Measurements from ENCODE around the gene HECTD4. TPM values are rescaled to one million over a fixed set of nuclear protein-coding genes. Genes with fewer than 3 reads are reported as not detected.
"Not testable (repeated sequence)": the region's sequence is repeated elsewhere in the genome, so short reads cannot be mapped to it uniquely, and the experiment has no call there.

HECTD4 gene
- total RNA-seq, 1 donor from 2014 or later, result 35.1 TPM

DNA sequence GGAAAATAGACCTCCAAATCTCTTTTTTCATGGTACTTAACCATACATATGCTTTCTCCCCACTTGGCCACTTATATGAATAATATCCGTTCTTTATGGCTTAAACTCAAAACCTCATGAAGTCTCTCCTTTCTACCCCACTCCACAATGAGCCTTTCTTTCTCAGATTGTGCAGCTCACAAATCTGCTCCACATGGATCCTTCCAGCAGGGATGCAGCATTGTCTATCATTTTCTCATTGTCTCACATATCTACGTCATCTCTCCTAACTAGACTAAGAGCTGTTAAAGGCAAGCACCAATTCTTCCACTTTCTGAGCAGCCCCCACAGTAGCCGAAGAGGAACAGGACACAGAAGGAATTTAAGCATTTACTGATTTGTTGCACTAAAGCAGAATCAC, 106.4 kb downstream of the HECTD4 start:
- no peak for DNase-seq (ENCODE audit: extremely low read depth, low read depth, low spot score)

DNA sequence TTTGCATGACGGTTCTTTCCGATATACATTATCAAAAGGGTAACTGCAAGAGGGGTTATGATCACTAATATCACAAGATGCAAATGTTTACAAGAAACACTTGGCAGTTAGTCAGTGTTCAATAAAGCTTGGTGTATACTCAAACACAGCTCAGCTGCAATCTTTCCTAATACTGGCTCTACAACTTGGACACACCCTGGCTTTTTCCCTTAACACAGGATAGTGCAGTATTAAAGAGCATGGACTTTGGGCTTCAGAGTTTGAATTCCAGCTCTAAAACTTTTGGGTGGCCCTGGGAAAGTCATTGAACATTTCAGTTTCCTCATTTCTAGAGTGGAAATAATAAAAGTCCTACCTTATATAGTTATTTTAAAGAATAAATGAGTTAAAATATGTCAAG, 107.0 kb downstream of the HECTD4 start:
- no peak for DNase-seq (ENCODE audit: extremely low read depth, low read depth, low spot score)

DNA sequence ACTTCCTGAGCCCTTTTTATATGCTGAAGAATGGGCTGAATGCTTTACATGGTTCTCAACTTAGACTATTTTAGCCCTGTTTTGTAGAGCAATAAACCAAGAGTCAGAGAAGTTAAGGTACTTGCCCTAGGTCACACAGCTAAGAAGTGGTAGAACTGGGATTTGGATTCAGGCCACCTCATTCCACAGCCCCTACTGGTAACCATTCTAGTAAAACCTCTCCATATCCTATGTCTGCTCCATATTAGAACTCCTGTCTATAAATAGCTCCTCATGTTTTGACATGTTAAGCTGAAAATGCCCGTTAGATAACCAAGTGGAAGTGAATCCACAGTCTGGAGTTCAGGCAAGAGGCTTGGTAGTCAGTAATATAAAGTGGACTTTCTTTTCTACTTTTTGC, 111.6 kb downstream of the HECTD4 start:
- DNase-seq (ENCODE audit: extremely low read depth, low read depth, low spot score), result no peak

DNA sequence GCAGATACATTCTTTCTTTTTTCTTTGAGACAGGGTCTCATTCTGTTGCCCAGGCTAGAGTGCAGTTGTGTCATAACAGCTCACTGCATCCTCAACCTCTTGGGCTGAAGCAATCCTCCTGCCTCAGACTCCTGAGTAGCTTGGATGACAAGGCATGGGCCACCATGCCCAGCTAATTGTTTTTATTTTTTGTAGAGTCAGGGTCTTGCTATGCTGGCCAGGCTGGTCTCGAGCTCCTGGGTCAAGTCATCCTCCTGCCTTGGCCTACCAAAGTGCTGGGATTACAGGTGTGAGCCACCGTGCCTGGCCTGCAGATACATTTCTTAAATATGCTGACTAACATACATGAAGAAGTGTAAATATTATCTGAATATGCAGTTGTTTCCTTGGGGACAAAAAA, 115.8 kb downstream of the HECTD4 start:
- no peak for DNase-seq (ENCODE audit: extremely low read depth, low read depth, low spot score)

DNA sequence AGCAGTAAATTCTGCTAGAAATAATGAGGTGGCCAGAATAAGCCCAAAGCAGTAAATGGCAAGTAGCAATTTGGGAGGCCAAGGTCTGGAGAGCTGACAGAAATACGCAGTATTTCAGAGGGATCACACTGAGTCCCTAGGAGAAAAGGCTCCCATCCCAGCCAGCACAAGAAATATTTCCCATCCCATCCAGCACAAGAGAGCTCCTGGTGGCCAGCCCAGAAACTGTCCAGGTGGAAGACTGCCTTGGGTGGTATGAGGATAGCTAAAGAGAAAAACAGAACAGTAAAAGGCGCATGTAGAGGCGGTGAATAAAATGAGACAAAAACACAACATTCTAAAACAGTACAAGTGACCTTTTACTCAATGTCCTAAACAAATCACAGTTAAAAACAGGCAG, 120.7 kb downstream of the HECTD4 start:
- no peak for DNase-seq (ENCODE audit: extremely low read depth, low read depth, low spot score)

DNA sequence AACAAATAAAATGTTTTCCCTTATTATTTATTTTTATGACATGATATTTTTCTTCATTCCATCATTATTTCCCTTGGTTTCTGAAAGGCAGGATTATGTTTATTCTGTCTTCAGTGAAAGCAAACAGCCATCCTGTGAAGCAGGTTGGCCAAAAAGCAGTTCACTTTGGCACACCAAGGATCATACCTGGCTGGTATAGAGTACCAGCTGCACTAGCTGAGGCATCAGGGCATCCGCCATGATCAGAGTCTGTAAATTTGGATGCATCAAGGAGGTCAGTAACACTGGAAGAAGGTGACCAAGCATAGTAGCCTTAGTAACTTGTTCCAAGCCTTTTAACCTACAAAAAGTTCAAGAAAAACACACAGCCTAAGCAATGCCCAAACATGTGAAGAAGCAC, 123.3 kb downstream of the HECTD4 start:
- no peak for DNase-seq (ENCODE audit: extremely low read depth, low read depth, low spot score)

DNA sequence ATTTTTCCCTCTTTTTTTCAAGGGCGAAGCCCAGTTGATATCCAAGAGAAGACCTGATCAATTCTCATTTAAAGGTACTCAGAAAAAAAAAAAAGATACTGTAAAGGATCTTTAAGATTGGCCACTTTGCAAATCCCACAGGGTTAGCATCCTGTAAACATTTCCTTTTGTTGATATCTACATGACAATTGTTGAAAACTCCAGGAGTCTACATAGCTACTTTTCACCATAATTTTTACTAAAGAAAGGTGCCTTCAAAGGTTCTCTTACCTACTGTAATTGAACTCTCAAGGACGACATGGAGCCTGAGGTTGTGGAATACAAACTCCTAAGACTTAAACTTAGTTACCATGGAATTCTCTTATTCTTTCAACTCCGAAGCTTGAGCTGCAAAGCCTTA, 125.5 kb downstream of the HECTD4 start:
- no peak for DNase-seq (ENCODE audit: extremely low read depth, low read depth, low spot score)

DNA sequence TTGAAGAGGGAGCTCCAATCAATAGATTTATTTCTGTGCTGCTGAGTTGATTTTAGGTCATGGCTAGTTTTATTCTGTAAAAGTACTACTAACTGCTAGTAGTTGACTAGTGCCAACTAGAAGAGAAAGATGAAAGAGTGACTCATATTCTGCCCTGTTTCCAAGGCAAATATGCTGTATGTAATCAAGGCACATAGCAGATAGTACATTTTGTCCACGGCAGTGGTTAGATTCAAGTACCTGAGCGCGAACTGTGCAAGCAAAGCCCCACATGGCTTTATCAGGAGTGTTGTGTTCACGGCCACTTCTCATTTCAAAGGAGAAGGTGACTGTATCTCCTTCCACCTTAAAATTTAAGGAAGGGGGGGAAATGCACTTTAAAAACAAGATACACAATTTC, 130.0 kb downstream of the HECTD4 start:
- DNase-seq (ENCODE audit: extremely low read depth, low read depth, low spot score), result no peak

DNA sequence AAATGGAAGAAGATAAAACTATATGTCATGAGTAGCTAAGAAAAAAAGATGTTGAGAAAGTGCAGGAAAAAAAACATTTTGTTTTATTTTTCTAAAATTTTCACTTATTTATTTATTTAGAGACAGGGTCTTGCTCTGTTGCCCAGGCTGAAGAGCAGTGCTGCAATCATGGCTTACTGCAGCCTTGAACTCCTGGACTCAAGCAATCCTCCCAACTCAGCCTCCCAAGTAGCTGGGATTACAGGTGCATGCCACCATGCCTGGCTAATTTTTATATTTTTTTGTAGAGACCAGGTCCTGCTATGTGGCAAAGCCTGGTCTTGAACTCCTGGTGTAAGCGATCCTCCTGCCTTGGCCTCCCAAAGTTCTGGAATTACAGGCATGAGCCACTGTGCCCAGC, 137.3 kb downstream of the HECTD4 start:
- not testable (repeated sequence) for DNase-seq (ENCODE audit: extremely low read depth, low read depth, low spot score)

DNA sequence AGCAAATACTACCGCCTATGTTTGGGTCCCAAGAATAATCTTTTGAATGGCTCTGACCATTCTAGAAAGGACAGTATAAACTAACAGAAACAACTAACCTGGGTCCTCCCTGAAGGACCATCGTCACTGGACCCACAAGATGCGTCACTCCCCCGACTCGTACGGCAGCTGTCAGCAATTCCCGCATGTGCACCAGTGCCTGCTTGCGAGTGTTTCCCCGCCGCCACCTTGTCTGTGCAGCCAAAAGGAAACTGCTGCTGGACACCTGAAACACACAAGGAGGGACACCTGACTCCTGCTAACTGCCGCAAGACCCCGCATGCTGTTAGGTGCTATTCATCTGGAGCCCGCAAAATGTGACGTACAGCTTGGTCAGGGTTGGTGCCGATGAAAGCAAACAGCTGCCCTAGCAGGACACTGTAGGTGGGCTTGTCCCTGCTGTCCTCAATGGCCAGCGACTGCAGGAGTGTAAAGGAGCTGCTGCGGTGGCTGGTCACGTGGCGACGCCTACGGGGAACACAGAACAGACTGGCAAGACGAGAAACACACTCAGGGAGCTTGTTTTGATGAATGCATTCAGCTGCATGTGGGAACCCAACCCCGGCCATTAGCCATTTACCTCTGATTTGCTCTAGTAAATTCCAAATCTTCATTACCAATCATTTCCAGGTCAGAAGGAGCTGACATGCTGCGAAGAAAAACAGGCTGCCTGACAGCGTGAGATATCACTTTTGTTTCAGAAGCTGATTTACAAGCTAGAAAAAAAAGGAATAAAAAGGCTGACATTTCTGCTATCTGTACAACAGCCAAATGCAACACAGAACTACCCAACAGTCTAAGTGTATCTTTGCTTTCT, 138.7 kb downstream of the HECTD4 start:
- DNase-seq (ENCODE audit: extremely low read depth, low read depth, low spot score), result no peak

DNA sequence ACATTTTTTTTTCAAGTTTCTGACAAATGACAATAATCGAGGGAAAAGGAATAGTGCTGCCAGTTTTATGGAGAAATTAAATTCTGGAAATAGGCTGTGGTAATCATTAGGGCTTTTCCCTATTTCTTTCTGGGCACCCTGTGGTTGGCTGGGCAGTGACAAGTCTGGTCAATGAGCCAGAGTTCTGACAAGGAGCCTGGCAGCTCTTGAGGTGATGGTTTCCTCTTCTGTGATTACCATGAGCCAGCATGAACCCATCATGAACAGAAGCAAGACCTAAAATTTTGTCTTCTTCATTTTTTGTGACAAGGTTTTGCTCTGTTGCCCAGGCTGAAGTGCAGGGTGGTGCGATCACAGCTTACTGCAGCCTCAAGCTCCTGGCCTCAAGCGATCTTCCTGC, 141.1 kb downstream of the HECTD4 start:
- DNase-seq (ENCODE audit: extremely low read depth, low read depth, low spot score), result no peak

DNA sequence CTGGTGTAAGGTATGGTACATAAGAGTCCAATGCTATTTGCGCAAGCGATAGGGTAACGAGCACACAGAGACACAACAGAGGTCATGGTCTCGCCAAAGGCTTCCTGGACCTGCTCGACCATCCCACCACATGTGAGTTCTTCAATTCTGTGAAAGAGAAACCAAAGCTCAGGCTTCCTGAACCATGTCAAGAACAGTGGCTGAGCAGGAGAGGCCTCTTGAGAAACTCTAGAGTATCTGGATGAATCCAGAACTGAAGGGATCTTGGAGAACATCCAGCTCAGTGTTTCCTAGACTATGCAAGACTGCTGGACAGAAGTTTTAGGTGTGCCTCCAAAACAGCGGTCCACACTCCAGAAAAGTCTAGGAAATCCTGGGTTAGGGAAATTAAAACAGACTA, 142.3 kb downstream of the HECTD4 start:
- DNase-seq (ENCODE audit: extremely low read depth, low read depth, low spot score), result no peak

DNA sequence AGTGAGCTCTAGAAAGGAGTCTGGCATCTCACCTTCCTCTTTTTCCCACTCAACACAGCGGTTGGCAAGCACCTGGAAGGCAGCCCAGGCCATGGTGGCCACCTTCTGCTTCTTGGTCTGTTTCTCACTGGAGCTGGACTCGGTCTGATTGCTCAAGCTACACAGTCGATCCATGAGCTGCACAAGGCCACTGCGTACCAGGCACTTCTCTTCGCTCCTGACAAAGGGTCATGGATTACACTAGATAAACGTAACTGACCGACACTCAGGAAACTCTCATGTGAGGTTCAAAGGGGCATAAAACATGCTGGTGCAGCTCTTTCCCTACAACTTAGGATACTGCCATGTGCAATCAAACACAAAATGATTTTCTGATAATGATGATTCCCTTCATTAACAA, 143.2 kb downstream of the HECTD4 start:
- DNase-seq (ENCODE audit: extremely low read depth, low read depth, low spot score), result no peak

DNA sequence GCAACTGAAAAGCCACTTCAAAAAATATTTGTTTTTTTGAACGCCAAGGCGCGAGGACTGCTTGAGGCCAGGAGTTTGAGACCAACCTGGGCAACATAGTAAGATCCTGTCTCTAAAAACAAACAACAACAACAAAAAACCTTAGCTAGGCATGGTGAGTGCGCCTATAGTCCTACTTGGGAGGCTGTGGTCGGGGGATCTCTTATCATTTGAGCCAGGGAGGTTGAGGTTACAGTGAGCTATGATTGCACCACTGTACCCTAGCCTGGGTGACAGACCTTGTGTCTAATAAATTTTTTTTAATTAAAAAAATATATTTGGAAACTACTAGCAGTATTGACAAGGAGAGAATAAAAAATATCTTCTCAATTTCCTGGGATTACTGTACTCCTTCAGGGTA, 143.8 kb downstream of the HECTD4 start:
- no peak for DNase-seq (ENCODE audit: extremely low read depth, low read depth, low spot score)

DNA sequence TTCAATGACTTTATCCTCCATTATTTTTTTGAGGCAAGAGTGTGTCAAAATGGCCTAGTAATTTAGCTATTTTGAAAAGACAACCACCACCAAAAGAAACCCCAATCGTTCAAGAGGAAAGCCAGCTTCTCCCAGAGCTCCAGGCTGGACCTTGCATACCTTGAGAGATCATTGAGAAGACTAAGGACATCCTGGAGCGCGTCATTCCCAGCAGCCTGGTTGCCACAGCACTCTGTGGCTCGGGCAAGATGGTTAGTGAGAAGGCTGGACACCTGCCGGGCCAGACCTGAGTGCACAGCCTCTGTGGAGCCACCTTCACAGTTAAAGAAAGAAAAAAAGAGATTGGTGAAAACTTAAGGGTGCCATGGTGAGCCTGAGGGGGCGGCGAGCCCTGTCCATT, 145.4 kb downstream of the HECTD4 start:
- no peak for DNase-seq (ENCODE audit: extremely low read depth, low read depth, low spot score)

DNA sequence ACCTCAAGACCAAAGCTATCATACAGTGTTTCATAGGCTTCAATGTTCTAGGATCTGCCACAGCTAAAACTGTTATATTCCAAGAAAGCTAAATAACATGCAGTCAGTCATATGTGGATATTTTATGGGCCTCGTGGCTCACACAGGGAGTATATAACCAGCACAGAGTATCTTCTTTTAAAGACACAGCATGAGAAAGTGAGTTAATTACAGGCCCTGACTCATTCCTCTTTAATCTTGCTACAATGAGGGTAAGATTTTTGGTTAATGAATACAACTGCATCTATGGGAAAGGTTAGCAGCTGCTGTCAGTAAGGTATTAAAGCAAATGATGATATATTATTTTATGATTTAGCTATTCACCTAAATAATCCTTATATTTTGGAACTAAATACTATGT, 145.8 kb downstream of the HECTD4 start:
- DNase-seq (ENCODE audit: extremely low read depth, low read depth, low spot score), result no peak

DNA sequence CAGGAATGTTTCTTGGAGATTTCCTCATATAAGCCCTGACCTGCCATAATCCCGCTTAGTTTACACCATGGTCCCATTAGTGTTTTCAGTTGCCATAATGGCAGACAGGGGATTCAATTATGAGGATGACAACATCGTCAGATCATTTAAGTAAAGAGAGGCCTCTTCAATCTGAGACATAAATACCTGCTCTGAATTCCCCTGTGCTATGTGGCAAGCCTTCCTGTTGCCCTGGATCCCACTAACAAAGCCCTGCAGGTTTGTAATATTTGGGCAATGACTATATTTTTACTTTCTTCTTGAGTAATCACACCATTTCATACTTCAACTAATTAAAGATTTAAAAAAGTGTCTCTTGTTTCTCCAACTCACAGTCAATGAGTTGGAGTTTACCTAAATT, 147.9 kb downstream of the HECTD4 start:
- no peak for DNase-seq (ENCODE audit: extremely low read depth, low read depth, low spot score)

DNA sequence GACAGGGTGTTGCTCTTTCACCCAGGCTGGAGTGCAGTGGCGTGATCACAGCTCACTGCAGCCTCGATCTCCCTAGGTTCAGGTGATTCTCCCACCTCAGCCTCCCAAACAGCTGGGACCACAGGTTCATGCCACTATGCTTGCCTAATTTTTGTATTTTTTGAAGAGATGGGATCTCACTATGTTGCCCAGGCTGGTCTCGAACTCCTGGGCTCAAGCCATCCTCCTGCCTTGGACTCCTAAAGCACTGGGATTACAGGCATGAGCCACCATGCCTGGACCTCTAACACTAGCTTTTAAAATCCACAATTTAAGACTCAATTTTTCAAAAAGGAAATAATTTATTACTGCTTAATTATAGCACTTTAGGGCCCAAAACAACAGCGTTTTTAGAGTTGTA, 149.0 kb downstream of the HECTD4 start:
- DNase-seq (ENCODE audit: extremely low read depth, low read depth, low spot score), result no peak

DNA sequence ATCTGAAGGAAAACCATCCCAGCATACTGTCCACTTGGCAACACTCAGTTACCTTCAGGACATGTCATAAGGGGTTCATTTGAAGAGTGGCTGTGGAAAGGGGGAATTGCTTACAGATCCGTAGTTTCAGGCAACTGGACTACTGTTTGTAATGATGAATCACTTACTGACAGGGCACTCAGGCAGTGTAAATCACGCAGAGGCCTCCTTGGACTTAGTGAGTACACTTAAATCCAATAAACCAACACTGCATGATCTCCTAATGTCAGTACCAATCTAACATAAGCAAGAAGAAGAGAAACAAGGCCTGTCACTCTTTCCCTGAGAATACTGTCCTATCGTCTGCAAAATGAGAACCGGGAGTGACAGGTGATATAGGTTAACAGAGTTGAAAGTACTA, 152.1 kb downstream of the HECTD4 start:
- no peak for DNase-seq (ENCODE audit: extremely low read depth, low read depth, low spot score)

DNA sequence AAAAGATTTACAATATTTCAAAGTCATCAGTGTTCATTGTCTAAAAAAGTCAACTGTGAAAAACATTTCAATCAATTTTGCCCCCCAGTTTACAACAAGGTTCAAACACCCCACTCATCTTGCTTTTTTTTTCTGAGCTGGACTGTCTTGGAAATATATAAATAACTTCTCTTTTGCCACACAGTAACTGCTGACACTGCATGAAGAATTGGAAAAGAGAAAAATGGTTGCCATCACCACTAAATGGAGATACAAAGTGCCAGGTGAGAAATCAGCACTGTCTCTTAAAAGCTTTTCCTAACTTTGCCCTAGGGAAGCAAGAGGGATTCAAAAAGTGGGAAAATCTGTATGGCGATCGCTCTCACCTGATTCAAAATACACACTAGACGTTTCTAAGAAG, 155.5 kb downstream of the HECTD4 start:
- no peak for DNase-seq (ENCODE audit: extremely low read depth, low read depth, low spot score)

DNA sequence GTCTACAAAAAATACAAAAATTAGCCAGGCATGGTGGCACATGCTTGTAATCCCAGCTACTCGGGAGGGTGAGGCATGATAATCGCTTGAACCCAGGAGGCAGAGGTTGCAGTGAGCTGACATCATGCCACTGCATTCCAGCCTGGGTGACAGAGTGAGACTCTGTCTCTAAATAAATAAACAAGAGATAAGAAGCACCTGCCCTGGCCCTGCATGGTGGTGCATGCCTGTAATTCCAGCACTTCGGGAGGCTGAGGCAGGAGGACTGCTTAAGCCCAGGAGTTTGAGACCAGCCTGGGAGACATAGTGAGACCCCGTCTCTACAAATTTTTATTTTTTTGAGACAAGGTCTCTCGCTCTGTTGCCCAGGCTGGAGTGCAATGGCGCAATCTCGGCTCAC, 161.6 kb downstream of the HECTD4 start:
- not testable (repeated sequence) for DNase-seq (ENCODE audit: extremely low read depth, low read depth, low spot score)

DNA sequence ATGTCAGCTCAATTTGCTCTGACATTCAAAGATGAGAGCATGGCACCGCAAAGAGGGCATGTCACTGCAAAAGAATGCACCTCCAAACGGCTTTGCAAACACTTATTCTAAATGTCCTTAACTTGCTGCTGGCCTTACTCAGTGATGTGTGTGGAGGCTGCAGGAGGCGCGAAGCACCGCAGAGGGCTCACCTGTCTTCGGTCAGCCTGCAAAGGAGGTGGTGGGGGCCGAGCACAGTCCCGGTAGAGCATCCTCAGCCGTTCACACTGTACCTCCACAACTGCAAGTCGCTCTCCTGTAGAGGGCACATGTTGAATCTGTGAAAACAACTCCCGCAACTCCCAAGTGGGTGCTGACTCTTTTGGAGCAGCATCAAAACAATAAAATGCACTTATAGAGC, 163.0 kb downstream of the HECTD4 start:
- DNase-seq (ENCODE audit: extremely low read depth, low read depth, low spot score), result no peak

DNA sequence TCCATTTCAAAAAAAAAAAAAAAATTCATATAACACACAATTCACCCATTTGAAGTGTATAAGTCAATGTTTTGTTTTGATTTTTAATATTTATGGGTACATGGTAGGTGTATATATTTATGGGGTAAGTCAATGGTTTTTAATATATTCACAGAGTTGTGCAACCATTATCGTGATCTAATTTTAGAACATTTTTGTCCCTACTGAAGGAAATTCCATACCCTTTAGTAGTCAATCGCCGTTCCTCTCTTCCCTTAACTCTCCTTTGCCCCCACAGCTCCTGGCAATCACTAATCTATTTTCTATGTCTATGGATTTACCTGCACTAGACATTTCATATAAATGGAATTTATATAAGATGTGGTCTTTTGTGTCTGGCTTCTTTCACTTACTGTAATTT, 164.1 kb downstream of the HECTD4 start:
- no peak for DNase-seq (ENCODE audit: extremely low read depth, low read depth, low spot score)
